HG03196 (cell line): ENCODE measurements around the gene LAMB4.

Source experiments
- ATAC-seq: cut with Tn5 transposase; IDR thresholded peaks from one replicate; pipeline ENCODE4 v1.9.1; 2021; ENCODE audit not compliant: unreplicated experiment

Gene LAMB4

DNA sequence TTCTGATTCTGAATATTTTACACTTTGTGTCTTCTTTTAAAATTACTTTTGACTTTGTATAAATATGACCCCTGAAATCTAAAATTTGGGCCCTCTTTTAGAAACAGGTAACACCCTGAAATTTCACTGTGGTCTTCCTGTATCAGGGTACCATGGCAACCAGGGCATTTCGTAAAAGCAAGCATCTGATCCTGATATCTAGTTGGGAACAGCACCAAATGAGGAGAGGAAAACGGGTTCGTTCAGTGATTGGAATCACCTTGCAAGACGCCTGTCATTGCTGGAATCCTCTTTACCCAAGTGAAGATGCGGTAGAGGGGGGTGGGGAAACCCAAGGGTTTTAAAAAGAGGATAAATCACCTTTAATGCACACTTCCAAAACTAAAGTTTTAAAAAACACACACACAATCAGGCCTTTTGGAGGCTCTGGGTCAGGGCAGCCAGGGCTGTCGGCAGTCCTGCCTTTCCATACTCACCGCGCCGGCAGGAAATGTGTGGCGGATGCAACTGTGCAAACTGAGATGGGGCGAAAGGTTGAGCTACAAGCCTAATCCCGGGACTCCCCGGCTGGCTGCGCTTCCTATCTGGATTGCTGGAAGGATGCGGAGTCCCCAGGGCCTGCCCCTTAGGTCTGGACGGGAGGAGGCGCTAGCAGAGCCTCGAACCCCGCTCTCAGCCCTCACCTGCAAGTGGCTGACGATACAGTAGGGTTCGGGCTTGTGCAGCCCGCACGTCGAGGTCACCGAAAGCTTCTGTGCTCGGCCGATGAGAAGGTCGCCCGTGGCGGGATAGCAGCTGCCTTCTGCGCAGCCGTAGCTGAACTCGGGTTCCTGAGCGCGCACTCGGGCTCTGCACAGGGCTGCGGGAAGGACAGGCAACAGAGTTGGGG is 129.0 kb downstream of the LAMB4 start:
- no peak for ATAC-seq

DNA sequence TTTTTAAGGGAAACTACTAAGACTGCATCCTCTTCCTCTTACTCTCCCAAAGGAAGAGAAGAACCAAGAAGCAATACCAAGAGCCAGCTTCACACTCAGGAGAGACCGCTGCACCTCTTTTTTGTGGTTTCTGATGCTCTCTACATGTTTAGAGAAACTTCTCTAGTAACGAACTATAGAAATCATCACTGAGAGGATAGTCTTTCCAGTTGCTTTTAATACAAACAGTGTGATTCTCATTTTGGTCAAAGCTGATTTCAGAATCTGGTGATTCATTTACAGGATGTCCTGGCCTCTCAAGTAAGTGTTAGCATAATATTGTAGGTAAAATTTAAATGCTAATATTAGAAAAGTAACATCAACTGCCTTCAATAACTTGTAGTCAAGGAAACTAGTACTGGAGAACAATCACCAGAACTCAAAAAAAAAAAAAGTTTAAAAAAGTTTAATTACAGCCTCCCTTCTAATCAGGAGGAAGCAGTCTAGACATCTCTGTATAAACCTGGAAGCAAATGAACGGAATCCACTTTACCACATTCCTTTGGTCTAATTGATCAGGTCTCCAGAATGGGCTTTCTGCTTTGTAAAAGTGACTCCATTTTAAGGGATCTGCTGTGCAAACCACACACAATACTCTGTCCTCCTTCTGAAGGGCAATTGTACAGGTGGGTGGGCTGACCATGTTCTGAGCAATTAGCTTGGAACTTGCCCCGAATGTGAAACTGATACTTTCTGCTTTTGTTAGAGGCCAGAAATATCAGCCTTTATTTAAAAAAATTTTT is 130.2 kb downstream of the LAMB4 start:
- ATAC-seq: no peak

DNA sequence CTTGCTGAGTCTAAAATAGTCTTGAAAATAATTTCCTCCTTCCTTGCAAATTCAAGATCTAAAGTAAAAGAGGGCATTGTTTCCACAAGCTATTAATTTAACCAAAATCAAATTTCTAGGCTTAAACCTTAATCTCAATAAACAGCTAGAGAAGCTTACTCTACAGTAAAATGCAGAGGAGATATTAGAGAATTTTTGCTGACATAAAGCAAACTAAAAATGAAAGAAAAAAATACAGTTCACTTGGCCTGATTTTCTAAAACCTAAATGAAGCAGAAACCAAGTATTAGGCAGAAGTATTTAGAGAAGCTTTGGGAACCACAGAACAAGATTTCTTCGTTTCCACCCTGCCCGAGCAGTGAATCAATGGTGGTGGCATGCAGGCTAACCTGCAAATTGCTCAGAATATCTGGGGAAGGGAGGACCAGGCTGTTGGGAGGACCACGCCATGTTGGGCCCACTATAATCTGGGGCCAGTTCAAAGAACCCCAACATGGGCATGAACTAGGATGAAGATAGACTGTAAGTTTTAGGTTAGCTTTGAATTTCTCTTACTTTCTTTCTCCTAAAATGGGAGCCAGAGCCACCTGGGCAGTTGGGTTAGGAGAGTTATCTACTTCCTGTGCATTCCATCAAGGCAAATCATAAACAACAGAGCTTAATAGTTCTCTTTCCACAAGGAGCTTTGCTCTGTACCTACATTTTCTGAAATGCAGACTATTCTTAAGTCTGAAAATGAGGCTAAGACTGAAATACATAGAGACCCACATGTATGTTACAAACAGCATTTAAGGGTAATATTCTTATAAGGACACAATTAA is 131.3 kb downstream of the LAMB4 start:
- no peak for ATAC-seq

DNA sequence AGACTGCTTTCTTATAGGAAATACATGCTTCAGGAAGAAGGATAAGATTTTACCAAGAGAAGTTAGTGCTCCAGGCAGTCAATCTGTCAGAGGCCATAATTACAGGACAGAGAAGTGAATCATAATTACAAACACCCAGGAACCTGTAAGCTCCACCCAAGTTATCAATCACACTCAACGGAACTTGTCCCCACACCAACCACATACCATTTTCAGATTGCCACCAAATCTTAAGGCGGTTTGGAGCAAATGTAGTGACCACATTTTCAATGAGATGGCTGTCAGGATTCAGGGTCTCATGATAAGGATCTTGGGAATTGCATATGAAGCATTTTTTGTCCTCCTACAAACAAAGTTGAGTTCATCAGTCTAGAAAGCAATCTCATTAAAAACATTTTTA is 132.0 kb downstream of the LAMB4 start:
- ATAC-seq: no peak

DNA sequence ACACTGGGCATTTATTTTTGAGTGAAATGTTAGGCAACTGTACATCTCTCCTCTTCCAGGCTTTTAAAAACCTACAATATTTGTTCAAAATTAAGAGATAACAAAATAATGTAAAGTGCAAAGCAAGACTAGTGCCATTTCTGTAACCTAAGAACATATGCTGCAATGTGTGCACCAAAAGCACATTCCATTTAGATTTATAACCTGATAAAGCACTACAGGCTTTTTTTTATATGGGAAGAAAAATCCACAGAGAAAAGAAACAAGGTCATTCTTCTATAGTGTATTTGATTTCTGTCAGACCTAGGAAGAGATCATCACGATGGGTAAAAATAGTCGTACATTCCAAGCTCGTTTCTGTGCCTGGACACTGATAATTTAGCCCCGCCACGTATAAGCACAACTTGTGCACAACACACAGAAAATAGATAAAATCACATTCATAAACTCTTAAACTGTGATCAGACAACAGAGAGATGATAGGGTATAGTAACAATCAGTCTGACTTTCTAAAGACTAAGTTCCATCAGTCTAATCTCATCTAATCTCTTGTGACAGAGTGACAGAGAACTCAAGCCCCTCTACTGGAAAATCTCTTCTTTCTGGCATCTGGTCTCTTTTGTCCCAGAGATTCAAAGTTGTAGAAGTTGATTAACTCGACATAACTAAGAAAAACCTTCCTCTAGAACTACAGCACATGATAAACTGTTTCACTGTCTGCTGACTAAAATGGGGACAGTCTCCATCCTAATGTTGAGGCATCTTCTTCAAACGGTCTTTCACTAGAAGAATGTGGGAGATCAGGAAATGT is 133.9 kb downstream of the LAMB4 start:
- ATAC-seq: no peak

DNA sequence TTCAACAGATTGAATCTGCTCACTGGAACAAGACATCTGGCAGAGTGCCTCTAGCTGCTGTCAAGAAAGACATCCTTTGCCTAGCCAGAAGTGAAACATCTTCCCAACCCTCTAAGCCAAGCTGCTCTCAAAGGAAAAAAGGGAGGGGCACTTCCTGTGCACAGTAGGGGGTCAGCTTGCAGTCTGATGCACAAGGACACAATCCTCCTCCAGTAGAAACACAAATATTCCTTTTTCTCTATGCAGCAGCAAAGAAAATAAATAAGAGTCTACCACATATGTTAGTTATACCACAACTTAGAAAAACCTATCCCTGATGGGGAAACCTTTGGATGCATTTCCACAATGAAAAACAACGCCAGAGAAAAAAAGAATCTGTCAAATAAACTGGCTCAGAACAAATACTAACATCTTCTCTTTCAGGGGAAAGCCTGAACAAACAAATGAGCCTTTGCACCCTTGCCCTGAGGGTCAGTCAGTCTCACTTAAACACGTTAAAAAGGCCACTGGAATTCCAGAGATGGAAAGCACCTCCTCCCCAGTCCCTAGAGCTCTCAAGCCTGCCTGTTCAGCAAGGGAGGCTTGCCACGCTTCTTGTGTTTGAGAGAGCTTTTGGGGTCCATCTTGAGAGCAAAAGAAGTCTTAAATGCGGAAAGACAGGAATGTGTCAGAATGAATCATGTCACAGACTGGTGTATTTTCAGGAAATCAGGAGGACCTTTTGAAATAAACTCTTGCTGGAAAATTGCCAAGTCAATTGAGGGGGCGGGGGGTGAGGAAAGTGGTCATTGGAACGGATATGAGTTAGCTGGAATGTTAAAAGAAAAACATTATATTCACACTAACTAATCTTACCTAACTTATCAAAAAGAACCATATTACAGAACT is 134.7 kb downstream of the LAMB4 start:
- no peak for ATAC-seq

DNA sequence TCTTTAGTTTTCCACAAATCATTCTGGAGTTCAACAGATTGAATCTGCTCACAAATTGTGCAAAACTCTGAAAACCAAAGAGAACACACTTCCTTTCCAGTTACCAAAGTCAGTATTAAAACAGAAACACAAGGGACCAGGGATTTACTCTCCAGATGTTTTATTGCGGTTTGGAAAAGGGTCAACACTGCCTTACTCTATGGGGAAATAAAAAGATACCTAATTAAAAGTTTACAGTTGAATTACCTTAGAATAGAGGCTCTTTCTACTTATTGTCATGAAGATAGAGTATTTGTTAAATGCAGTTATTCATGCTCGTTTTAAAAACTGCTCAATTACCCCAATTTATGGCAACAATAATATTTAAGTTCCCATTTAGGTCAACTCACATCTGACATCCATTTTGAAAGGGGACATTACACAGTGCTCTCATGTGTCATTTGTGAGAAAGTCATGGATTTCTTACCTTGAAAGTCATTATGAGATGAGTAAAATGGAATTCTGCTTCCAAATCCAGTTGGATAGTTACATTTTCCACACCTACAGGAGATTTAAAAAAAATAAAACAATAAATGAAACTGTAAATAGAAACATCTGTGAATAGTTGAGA is 135.6 kb downstream of the LAMB4 start:
- no peak for ATAC-seq

DNA sequence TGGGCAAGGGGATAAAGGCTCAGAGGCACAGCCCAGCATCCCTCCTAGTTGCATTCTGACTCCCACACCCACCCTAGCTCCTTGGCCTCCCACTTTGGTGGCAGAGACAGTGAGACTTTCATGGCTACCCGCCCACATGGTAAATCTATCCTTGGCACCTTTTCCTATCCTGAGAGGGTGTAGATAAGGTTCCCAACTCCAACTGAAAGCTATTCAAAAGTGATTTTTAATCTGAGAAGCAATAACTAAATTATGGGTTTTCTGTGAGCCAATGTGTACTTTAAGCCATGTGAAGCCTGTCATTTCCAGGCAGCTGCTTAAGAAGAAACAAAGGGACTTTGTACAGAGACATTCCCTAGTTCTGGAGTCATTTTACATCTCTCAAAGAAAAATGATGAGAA is 136.3 kb downstream of the LAMB4 start:
- no peak for ATAC-seq

DNA sequence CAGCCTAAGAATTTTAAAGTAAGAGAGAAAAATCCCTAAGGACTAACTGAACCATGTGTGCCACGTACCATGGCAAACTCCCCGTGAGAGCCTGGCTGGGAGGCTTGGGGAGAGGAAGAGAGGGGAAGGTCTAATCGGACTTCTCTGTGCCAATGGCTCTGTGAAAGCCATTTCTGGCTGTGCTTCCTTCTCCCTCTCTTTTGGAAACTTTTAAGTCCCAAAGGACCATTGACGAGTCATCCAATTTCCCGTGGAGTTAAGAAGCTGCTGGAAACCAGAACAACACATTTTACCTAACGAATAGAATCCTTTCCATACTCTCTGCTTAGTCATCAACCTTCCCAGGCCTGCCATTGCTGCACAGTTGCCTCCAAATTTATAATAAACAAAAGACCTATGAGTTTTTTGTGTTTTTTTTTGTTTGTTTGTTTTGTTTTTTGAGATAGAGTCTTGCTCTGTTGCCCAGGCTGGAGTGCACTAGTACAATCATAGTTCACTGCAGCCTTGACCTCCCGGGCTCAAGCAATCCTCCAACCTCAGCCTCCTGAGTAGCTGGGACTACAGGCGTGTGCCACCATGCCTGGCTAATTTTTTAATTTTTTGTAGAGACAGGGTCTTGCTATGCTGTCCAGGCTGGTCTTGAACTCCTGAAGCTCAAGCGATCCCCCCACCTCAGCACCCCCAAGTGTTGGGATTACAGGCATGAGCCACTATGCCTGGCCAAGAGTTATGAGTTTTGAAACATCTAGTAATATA is 140.4 kb downstream of the LAMB4 start:
- no peak for ATAC-seq

DNA sequence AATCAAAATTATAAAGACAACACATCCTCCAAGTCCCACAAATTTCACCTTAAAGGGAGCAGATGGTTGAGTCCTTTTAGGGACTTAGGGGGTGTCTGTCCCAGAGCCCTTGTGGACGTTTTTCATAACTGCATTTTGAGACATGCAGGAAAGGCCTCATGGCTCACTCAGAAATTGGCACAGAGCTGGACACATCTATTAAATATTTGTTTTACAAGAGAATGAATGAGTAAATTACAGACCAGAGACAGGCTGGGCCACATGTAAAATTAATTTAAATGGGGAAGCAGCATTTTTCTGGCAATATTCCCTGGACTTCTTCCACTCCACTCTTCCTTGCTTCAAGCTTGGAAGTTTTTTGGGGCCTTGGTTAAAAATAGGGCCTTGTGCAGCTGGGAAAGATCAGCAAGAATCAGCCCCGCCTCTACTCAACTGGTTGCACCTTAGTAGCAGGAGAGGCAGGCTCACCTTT is 147.2 kb downstream of the LAMB4 start:
- no peak for ATAC-seq

DNA sequence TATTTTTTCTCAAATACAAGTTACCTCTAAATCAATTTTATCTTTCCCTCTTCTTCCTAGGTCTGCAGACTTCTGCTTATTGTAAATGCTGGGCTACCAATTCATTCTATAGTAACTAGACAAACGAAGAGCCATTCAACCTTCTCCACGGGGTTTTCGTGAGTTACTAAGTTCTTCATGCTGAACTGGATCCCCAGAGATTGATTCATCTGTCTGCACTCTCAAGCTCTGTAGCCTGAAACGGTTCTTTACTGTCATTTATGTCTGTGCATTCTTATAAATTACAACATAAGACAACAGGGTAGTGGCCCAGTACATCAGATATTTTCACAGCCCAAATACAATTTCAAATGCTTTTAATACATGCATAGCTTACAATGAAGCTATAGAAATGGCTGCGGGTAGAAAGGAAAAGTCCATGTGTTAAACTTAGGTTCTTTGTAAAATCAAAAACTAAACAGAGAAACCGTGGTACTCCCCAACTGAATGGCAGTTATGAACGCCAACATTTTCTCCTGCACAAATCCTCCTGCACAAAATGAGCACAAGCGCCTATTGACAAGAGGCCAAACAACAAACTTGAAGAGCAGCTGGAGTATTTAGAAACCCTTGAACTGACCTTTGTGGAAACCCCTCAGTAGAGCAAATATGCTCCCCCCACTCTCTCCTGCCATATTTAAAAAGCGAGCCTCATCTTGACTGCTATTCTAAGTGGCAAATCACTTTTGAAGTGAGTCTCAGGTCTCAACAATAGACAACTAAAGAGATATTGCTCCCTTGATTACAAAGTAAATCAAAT is 147.9 kb downstream of the LAMB4 start:
- no peak for ATAC-seq

DNA sequence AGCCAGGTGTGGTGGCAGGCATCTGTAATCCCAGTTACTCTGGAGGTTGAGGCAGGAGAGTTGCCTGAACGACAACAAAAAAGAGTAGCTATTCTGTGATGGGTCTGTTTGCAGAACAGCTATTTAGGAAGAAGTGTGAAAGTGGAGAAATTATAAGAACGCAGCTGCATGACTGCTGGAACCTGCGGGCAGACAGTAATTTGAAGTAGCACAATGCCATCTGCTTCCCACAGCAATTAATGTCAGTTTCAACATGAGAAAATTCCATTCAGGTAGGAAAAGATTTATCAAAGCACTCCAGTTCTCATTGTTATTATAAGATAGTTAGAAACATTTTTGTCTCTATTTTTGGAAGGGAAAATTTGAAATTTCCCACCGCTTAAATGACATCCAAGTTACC is 148.7 kb downstream of the LAMB4 start:
- ATAC-seq: no peak

DNA sequence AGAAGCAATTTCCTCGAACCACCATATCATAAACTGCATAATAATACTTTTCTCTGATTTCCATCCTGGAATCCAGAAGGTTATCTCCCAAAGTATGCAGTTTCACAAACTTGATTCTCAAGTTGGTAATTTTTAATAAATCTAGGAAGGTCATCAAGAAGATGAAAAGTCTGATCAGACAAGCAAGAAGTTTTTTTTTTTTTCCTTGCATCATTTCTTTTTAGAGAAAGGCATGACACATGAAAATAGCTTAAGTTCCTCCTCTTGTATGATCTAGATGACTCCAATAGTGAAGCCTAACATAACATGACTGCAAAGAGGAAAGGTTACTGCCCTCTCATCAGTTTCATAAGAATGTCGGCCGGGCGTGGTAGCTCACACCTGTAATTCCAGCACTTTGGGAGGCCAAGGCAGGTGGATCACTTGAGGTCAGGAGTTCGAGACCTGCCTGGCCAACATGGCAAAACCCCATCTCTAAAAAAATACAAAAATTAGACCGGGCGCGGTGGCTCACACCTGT is 149.4 kb downstream of the LAMB4 start:
- no peak for ATAC-seq

DNA sequence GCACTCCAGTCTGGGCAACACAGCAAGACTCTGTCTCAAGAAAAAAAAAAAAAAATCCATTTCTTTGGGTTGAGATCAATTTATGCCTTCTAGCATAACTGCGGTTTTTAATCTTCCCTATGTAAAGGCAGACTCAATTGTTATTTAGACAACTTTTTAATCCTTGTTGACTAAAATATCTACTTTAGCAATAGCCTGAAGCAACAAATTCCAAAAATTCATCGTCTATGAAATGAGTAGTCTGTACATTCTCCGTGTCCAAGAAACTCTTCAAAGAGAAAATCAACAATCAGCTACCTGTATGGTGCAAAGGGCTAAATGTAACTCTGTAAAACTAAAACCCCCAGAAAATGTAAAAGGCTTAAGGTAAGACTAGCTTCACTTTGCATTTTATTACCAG is 150.0 kb downstream of the LAMB4 start:
- ATAC-seq: no peak

DNA sequence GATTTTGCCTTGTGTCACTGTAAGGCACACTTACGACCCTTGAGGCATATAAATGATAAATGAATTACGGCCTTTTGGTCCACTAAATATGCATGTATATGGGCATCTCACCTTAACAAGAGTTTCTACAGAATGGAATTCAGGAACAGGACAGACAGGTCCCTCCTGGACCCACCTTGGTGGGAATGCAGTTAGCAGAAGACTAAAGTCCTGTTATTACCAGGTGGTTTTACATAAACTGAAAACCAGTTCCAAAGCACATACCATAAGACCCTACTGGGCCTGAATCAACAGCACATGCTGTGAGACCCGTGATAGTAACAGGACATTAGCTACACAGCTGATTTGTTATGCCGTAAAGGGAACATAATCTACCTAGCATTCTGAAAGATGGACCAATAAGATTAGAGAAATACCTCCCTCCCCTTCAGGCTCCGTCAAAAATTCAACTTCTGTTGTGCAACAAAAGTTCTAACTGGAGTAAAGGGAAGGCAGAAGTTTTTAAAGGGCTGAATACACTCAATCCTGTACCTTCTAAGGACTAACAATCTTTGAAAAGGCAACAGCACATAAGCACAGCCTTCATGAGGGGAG is 151.2 kb downstream of the LAMB4 start:
- no peak for ATAC-seq

DNA sequence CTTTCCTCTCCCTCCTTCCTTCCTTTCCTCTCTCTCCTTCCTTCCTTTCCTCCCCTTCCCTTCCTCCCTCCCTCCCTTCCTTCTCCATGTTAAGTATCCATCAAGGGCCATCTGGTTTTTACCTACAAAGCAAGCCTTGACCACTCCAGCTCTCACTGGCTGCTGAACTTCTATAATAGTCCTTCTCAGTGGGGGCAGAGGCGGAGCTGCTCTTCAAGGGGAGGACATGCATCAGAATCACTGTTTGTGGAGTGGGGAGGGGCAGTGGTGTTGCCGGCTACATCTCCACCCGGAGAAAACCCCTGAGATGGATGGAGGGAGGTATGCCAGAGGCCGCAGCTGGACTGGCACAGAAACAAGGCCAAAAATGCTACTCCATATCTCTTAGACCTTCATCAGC is 153.1 kb downstream of the LAMB4 start:
- no peak for ATAC-seq

DNA sequence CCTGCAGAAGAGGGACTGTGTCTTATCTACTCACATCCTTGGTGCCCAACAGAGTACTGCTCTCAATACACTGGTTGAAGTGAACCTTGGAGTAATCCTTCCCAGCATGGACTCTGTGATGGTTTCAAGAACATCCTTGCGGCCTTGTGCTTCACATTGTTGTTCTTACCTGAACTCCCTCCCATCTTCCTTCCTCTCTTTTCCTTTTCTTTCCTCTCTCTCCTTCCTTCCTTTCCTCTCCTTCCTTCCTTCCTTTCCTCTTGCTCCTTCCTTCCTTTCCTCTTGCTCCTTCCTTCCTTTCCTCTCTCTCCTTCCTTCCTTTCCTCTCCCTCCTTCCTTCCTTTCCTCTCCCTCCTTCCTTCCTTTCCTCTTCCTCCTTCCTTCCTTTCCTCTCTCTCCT is 153.5 kb downstream of the LAMB4 start:
- ATAC-seq: no peak
